NCI-H82 treated with DMSO at 0.1 percent for 48 hours (cell line): ENCODE results near the gene HADH.
"Not testable (repeated sequence)": the region's sequence is repeated elsewhere in the genome, so short reads cannot be mapped to it uniquely, and the experiment has no call there.

Source experiments
- DNase-seq: peaks from one replicate; lab custom pipeline; 2025; ENCODE audit not compliant: unreplicated experiment; lab: John Stamatoyannopoulos, UW

Gene HADH

DNA sequence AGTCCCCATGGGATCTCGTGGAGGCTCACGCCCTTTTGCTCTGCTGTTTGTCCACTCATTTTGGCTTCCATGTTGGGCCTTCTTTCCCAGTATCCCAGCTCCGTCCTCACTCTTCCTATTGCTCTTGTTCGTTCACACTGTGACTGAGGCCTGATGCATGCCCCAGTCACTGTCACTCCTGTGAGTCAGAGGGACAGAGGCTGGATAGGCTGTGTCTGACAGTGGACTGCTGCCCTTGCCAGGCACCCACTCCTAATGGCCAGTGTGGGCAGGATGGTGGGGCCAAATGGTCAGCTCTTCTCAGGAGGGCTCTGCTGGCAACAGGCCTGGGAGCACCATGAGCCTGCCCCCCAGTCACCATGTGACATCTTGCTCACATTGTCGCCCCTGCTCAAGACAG lies 40.0 kb downstream of the HADH start:
- no peak for DNase-seq

GRCh38 chr4:108030332-108030731 lies 40.6 kb downstream of the HADH start:
- DNase-seq, result no peak

GRCh38 chr4:108031427-108032083 lies 41.9 kb downstream of the HADH start:
- no peak for DNase-seq

DNA sequence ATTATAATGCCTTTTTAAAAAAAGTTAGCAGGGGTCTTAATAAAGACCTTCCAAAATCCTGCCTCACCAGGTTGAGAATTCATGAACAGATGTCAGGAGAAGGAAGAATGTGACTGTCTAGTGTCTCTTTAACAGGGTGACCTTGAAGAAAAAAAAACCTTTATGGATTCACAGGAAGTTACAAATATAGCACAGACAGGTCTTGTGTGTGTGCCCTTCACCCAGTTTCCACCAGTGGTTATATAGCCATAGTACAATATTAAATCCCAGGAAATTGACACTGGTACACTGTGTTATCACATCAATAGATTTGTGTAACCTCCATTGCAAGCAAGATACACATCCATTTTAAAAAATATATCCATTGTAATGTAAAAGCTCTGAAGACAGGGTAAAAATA lies 43.7 kb downstream of the HADH start:
- DNase-seq, result no peak

GRCh38 chr4:108034565-108034964 lies 44.9 kb downstream of the HADH start:
- no peak for DNase-seq

- DNase-seq, result no peak
Measured at GRCh38 chr4:108035691-108036090, 46.0 kb downstream of the HADH start.

DNA sequence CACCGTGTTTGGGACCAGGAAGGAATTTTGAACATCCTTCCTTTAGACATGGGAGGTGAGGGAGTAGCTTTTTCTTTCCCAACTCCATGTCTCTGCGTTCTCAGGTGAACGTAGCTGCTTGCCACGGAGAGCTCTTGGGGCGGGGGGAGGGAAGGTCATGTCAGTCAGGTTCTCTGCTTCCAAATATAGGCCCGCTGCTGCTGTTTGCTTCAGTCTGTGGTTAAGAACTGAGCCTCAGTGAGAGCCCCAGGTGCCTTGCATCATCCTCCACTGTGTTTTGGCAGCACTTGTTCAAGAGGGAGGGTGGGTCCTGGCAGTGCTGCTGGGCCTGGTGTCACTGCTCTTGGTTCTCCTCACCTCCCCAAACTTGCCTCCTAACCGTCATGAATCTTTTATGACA lies 46.5 kb downstream of the HADH start:
- DNase-seq, result no peak

- DNase-seq, result no peak
Measured at GRCh38 chr4:108037884-108038283, 48.2 kb downstream of the HADH start.

DNA sequence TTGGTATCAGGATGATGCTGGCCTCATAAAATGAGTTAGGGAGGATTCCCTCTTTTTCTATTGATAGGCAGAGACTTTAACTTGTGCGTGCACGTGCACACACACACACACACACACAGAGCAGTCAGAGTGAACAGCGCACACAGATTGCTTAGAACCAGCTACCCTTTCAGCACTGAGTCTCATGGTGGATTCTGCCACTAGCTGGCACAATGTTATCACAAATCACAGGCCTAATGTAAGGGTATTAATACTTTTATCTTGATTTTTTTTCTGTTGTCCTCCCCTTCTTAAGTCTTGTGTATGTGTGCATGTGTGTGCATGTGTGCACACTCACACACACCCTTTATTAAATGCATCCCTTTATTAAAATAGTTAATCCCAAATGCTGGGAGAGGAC lies 53.2 kb downstream of the HADH start:
- DNase-seq, result no peak

DNA sequence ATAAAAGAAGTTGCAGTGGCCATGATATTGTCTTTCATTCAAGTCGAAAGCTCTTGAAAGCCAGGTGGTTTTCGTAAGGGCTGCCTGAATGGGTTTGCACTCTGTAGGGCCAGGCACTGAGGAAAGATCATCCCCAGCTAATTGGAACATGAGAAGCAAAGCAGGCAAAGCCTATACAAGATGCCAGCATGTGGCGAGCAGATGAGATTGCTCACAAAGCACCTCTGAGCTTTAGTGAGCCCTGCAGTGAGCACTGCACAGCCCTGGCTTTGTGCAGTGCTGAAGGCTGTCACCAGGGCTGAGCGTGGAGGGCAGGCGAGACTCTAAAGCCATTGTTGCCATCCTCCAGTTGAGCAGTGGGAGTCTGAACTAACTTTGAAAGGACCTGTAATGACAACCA lies 53.8 kb downstream of the HADH start:
- no peak for DNase-seq

- no peak for DNase-seq
Measured at GRCh38 chr4:108044951-108045686, 55.4 kb downstream of the HADH start.

DNA sequence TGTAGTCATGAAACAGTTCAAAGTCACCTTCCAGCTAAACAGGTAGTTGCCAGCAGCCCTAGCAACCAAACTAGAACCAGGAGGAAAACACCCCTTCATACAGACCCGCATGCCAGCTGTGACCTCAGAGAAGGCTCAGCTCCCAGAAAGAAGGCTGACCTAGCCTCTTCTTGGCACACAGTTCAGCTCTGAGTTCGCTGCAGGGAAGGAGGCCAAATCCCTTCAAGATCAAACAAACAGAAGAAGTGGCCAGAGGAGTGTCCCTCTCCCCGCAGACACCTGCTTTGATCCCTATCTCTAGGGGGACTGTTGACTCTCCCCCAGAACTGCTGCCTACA lies 56.0 kb downstream of the HADH start:
- no peak for DNase-seq

DNA sequence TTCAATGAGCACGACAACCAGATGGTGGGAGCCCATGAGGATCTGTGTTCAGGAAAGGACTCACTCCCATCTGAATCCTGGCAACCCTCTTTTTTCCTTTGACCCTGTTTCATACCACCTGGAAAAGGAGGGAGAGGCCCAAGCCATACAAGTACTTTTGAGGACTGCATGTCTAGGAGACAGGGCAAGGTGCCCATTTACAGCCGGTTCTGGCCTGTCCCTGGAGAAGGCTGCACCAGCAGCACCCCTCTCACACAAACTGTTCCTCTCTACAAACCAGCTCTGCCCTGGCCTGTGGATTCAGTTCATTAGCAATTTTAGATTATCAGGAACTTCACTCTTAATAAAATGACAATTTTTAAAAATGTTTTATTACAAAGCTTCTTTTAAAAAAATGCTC lies 57.5 kb downstream of the HADH start:
- DNase-seq, result no peak

- no peak for DNase-seq
Measured at GRCh38 chr4:108048157-108048556, 58.5 kb downstream of the HADH start.

DNA sequence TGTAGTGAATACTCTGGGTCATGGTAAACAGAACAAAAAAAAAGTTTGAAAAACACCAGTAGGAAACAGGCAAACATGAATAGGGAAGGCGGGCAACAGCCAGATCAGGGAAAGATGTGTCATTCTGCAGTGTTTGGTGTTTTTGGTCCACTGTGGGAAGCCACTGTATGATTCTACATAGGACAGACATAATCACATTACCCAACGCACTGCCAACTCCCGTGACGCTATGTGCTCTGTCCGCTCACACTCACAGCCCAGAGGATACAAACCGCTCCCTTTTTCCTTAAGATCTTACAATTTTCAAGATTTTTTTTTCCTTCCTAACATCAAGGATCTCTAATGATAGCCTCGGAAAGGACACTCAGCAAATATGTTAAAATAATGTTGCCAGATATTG lies 59.3 kb downstream of the HADH start:
- no peak for DNase-seq

DNA sequence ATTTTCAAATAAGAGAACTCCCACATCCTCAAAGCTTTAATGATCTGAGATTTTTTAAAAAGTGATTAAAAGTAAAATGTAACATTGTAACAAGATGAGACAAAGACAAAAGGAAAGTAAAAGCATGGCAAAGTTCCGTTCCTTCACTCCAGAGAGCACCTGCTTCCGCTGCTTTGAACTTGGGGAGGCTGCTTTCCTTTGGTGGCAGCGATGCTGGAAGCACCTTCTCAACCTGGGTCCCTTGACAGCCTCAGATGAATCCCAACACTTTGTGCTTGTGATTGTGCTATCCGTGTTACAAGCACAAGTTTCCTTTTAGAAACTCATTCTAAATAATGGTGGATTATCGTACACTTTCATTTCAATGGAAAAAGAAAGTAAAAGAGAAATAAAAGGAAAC lies 59.7 kb downstream of the HADH start:
- no peak for DNase-seq

DNA sequence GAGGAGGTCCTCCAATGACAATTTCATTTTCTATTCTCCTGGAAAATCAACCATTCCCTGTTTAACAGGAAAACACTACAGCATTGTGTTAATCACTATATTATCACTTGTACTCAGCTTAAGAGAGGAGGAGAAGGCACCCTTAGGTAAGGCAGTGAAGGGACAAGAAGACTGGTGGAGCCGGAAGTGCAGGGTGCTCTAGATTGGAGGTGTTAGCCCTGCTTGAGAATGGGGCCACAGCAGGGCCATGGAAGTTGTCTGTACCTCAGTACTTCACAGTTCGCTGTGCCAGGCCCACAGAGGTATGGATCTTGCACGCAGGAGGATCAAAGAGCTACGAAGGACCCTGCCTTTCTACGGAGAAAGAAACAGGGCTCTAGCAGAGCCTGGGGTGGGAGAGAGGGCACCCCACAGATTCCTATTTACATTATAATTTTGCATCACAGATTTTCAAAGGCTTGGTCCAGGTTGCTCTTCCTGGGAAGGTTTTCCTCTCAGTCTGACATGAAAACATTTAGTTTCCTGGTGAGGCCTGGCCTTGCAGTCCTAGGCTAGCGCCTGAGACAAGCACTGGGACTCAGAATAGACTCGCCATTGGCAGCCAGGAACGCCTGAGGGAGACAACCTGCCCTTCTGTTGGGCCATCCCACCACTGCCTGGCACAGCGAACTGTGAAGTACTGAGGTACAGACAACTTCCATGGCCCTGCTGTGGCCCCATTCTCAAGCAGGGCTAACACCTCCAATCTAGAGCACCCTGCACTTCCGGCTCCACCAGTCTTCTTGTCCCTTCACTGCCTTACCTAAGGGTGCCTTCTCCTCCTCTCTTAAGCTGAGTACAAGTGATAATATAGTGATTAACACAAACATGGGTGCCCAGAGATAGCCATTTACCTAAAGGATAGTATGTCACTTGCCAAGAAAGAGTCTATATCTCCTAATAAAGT lies 60.8 kb downstream of the HADH start:
- DNase-seq, result not testable (repeated sequence)

DNA sequence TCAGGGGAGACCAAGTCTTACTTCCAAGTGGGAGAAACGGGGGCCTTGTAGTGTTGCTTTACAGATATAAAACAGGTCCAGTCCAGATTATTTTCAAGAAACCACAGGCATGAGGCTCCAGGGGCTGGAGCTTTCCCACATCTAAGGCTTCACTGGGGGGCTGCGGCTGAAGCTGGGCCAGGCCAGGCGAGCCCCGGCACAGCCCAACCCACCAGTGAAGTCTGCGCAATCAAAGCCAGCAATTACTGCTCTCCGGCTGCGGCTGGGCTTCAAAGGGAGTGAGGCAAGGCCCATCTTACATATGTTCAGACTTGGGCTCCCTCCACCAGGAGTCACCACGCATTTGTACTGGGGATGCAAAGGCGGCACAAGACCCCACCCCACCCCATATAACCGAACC lies 61.7 kb downstream of the HADH start:
- no peak for DNase-seq

DNA sequence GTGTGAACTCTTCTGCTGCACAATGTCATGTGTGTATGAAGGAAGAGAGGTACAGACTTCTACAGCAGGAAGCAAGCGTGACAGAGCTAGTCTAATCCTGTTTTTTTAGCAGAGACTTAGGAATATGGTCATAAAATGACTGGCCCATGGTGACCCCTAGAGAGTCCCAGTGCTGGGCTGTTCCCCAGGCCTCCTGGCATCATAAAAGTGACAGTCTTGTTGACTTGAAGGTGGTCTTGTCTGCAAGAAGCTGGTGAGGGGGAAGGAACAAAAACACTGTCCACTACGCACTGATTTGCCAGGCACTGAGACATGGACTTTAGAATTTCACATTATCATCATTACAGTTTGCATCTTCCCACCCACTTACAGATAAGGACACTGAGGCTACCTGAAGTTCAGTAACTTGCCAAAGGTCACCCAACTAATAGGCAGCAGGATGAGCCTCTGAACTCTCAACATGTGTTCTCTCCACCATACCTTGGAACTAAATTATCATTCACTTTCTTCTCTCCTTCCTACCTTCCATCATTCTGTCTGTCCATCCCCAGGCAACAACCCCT lies 63.0 kb downstream of the HADH start:
- DNase-seq, result no peak

DNA sequence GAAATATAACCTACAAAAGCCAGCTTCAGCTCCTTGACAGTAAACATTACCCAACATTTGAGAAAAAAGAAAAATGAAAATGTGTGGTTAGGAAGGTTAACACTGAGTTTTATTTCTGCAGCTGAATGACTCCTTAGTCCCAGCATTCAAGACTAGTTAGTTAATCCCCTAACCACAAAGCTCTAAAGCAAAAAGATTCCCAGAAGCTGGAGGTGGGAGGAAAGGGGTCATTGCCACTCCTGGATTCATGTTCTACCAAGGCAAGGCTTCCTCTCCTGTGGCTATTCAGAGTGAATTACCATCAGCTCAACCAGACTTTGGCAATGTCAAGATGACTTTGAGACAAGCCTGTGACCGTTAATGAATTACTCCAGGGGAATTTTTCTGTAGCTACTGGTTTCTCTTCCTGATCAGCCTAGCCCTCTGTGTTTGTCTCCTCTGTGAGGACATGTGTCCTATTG lies 63.6 kb downstream of the HADH start:
- DNase-seq, result no peak

- DNase-seq, result no peak
Measured at GRCh38 chr4:108054025-108054638, 64.4 kb downstream of the HADH start.
